HepG2 (cell line): Measurements from ENCODE around the gene SIRT7. TPM values are rescaled to one million over a fixed set of nuclear protein-coding genes. Genes with fewer than 3 reads are reported as not detected.
A peak's percentile ranks its signal among the peaks of the same experiment; 100 is the strongest.

ENCODE experiments used
- ARID5B ChIP-seq: IDR thresholded peaks from 2 replicates; pipeline ENCODE4 v1.4.0; 2020; ENCODE audit warnings: mild to moderate bottlenecking, missing genetic modification reagents
- EED ChIP-seq: sonication (generic); formaldehyde crosslinking; IDR thresholded peaks from 2 replicates; pipeline ENCODE4 v1.5.0; 2020; ENCODE audit warnings: mild to moderate bottlenecking, missing genetic modification reagents
- HNRNPH1 ChIP-seq: fragments of 200-400 bp; formaldehyde crosslinking; optimal IDR thresholded peaks from 2 replicates; pipeline ENCODE3; 2017; ENCODE audit warnings: mild to moderate bottlenecking, low read depth, low read length
- NR2C2 ChIP-seq: sonication (generic); formaldehyde crosslinking; IDR thresholded peaks from 2 replicates; pipeline ENCODE4 v1.4.0; 2020; ENCODE audit warnings: missing genetic modification reagents, mild to moderate bottlenecking, moderate library complexity, borderline replicate concordance
- ZBTB43 ChIP-seq: sonication (generic); formaldehyde crosslinking; conservative IDR thresholded peaks from 2 replicates; pipeline ENCODE4 v1.4.0; 2020; ENCODE audit warnings: missing genetic modification reagents
- ZFP90 ChIP-seq: sonication (generic); formaldehyde crosslinking; IDR thresholded peaks from 2 replicates; pipeline ENCODE4 v1.8.0; 2022; ENCODE audit warnings: missing genetic modification reagents, mild to moderate bottlenecking, inconsistent platforms, borderline replicate concordance
- ZKSCAN5 ChIP-seq: sonication (generic); formaldehyde crosslinking; IDR thresholded peaks from 2 replicates; pipeline ENCODE4 v1.5.1; 2020; ENCODE audit warnings: mild to moderate bottlenecking, missing genetic modification reagents
- ZNF101 ChIP-seq: sonication (generic); formaldehyde crosslinking; IDR thresholded peaks from 2 replicates; pipeline ENCODE4 v1.4.0; 2020; ENCODE audit warnings: mild to moderate bottlenecking, low read depth, missing genetic modification reagents, borderline replicate concordance
- ZNF264 ChIP-seq: sonication (generic); formaldehyde crosslinking; IDR thresholded peaks from 2 replicates; pipeline ENCODE4 v1.4.0; 2020; ENCODE audit warnings: missing genetic modification reagents
- ZNF33B ChIP-seq: sonication (generic); formaldehyde crosslinking; IDR thresholded peaks from 2 replicates; pipeline ENCODE4 v1.5.1; 2020; ENCODE audit warnings: mild to moderate bottlenecking, missing genetic modification reagents
- ZSCAN9 ChIP-seq: IDR thresholded peaks from 2 replicates; pipeline ENCODE4 v1.6.1; 2016; ENCODE audit warnings: borderline replicate concordance
- polyA plus RNA-seq, 8 experiments: library from polyadenylated mRNA; depleted of rRNA in 3 of 8; stranded (reverse) in 7 of 8; unstranded in 1 of 8; fragments of >200 nt; fragmentation: Illumina TruSeq in 4 of 8; extraction: Trizol in 4 of 8; gene quantifications; 2 replicates each; pipeline versions ENCODE4 v1.2.1 to v1.2.3, GENCODE V29; 2011 to 2016; ENCODE audit warnings: low read depth in 4 of 8, missing spikeins in 1 of 8, mixed read lengths in 1 of 8; ENCODE audit not compliant: insufficient read depth in 1 of 8
- total RNA-seq, 5 experiments: library from RNA; depleted of rRNA; stranded (reverse); fragments of >200 nt; fragmentation: Illumina TruSeq; extraction: Trizol; gene quantifications; 2 replicates each; pipeline ENCODE4 v1.2.3, GENCODE V29; 2016; ENCODE audit warnings: low read depth in 1 of 5
- TF ChIP-seq, protein P1 (sequence below): sonication (generic); formaldehyde crosslinking; IDR thresholded peaks from 2 replicates; pipeline ENCODE4 v1.4.0; 2020; ENCODE audit warnings: mild to moderate bottlenecking, missing genetic modification reagents, borderline replicate concordance

The SIRT7 gene
- total and polyA plus RNA-seq, 2 of the 13 experiments (the other 11 are each of a cell fraction or from before 2014, with no cell fraction given), result 8.3 to 24.8 TPM

DNA sequence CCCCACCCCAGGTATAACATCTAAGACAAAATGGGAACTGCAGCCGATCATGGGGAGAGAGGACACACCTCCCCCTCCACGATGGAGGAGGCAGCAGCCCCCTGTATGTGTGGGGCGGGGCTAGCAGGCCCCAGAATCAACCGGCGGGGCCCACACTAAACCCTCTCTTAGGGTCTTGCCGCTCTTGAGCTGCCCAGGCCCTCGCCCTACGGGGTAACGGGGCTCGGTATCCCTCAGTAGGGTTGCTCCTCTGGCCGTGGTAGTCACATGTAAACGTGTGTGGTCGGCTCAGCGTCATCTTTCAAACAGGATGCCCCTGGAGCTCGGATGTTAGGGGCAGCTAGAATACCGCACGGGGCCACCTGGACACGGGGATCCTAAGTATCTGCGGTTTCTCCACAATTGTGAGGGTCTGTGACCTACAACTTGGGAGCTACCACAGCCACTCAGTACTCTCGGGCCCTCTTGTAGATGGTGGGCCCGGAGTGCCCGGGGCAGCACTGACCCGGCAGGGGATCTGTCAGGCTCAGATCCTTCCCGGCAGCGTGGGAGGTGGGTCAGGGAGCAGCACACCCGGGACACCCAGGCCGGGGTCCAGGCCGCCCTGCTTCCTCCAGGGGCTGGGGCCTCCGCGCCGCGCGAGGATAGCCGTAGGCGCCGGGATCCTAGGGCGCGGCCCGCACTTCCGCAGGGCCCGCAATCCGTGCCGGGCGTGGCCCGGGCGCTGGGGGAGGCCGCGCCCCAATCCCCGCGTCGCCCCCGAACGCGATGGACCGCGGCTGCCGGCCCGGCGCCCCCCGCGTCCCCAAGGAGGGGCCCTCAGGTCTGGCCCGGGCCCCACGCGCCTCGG, 47.6 kb downstream of the SIRT7 start (continued):
- TF ChIP-seq ZBTB43 (CRISPR knock-in tag) (peak; percentile 45; the same call in 1 of the 2 replicates), ZNF33B (CRISPR knock-in tag) (0 out of 2 replicates have a peak, but pooled peaks have one; percentile 25), ZNF264 (peak; percentile 37; the same call in 1 of the 2 replicates), EED (CRISPR knock-in tag) (no peak), ZNF101 (CRISPR knock-in tag) (no peak), ARID5B (CRISPR knock-in tag) (0 out of 2 replicates have a peak, but pooled peaks have one; percentile 0), HNRNPH1 (no peak), ZKSCAN5 (CRISPR knock-in tag) (0 out of 2 replicates have a peak, but pooled peaks have one; percentile 54), ZFP90 (no peak), ZSCAN9 (CRISPR knock-in tag) (no peak), NR2C2 (peak; percentile 35; the same call in 1 of the 2 replicates)
- TF ChIP-seq, protein P1, sequence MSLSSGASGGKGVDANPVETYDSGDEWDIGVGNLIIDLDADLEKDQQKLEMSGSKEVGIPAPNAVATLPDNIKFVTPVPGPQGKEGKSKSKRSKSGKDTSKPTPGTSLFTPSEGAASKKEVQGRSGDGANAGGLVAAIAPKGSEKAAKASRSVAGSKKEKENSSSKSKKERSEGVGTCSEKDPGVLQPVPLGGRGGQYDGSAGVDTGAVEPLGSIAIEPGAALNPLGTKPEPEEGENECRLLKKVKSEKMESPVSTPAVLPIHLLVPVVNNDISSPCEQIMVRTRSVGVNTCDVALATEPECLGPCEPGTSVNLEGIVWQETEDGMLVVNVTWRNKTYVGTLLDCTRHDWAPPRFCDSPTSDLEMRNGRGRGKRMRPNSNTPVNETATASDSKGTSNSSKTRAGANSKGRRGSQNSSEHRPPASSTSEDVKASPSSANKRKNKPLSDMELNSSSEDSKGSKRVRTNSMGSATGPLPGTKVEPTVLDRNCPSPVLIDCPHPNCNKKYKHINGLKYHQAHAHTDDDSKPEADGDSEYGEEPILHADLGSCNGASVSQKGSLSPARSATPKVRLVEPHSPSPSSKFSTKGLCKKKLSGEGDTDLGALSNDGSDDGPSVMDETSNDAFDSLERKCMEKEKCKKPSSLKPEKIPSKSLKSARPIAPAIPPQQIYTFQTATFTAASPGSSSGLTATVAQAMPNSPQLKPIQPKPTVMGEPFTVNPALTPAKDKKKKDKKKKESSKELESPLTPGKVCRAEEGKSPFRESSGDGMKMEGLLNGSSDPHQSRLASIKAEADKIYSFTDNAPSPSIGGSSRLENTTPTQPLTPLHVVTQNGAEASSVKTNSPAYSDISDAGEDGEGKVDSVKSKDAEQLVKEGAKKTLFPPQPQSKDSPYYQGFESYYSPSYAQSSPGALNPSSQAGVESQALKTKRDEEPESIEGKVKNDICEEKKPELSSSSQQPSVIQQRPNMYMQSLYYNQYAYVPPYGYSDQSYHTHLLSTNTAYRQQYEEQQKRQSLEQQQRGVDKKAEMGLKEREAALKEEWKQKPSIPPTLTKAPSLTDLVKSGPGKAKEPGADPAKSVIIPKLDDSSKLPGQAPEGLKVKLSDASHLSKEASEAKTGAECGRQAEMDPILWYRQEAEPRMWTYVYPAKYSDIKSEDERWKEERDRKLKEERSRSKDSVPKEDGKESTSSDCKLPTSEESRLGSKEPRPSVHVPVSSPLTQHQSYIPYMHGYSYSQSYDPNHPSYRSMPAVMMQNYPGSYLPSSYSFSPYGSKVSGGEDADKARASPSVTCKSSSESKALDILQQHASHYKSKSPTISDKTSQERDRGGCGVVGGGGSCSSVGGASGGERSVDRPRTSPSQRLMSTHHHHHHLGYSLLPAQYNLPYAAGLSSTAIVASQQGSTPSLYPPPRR (CRISPR knock-in tag), result peak; percentile 51; the same call in 1 of the 2 replicates
